Kidney (tissue), 14 donors: ENCODE data around the gene RNF4. TPM values are rescaled to one million over a fixed set of nuclear protein-coding genes. Genes with fewer than 3 reads are reported as not detected.
A peak's percentile ranks its signal among the peaks of the same experiment; 100 is the strongest.
"Not testable (repeated sequence)": the region's sequence is repeated elsewhere in the genome, so short reads cannot be mapped to it uniquely, and the experiment has no call there.

Experiments
- DNase-seq, 5 donors: peaks; one replicate each; pipeline ENCODE4 v3.0.0-alpha.2; 2013 to 2020
- FAIRE-seq: peaks from 2 replicates; lab custom pipeline; 2012; peaks lifted over from hg19 to GRCh38; lab: Jason Lieb, UNC
- H3K27ac ChIP-seq, 2 donors: one replicate each; pipeline ENCODE4 v1.7.0; 2013; ENCODE audit warnings: low read depth in 2 of 2, low read length in 2 of 2, inconsistent platforms in 1 of 2
- H3K27me3 ChIP-seq: one replicate; pipeline ENCODE4 v1.7.1; 2013; ENCODE audit warnings: low read length, inconsistent platforms; ENCODE audit not compliant: control insufficient read depth, insufficient read depth
- H3K36me3 ChIP-seq, 3 donors: one replicate each; pipeline versions ENCODE4 v1.7.0 to v1.7.1; 2013; ENCODE audit warnings: low read length in 3 of 3, control low read depth in 1 of 3, inconsistent platforms in 1 of 3; ENCODE audit not compliant: insufficient read depth in 3 of 3, control insufficient read depth in 2 of 3
- H3K4me1 ChIP-seq, 3 donors: one replicate each; pipeline versions ENCODE4 v1.7.0 to v1.7.1; 2013; ENCODE audit warnings: low read length in 3 of 3, inconsistent platforms in 1 of 3, low read depth in 1 of 3; ENCODE audit not compliant: control insufficient read depth in 2 of 3, insufficient read depth in 2 of 3
- H3K4me3 ChIP-seq, 3 donors: one replicate each; pipeline versions ENCODE4 v1.7.0 to v1.8.1; 2013; ENCODE audit warnings: low read length in 3 of 3, control low read depth in 1 of 3, inconsistent platforms in 1 of 3
- H3K9ac ChIP-seq, 3 donors: one replicate each; pipeline versions ENCODE4 v1.7.0 to v1.7.1; 2013; ENCODE audit warnings: low read length in 3 of 3, control low read depth in 1 of 3, inconsistent platforms in 1 of 3
- H3K9me3 ChIP-seq, 3 donors: one replicate each; pipeline versions ENCODE4 v1.7.0 to v1.7.1; 2013; ENCODE audit warnings: low read length in 3 of 3, control low read depth in 1 of 3, inconsistent platforms in 1 of 3; ENCODE audit not compliant: control insufficient read depth in 2 of 3, insufficient read depth in 1 of 3
- CTCF ChIP-seq: IDR thresholded peaks from 3 replicates; pipeline ENCODE4 v1.5.1; 2012; ENCODE audit warnings: mild to moderate bottlenecking, moderate library complexity, borderline replicate concordance; ENCODE audit not compliant: insufficient read depth; ENCODE audit errors: extremely low read depth
- intact Hi-C: fragments of 100-400 bp; cut with DNase I; formaldehyde crosslinking; loops from one replicate; pipeline ENCODE4 v1.11.1; 2022
- polyA plus RNA-seq: library from polyadenylated mRNA; stranded (reverse); fragments of 350-450 nt; fragmentation: Illumina TruSeq; extraction: RNeasy Lipid Tissue Mini Kit (QIAGEN cat#74804); gene quantifications from one replicate; pipeline ENCODE4 v1.2.3, GENCODE V29; 2014; ENCODE audit warnings: low read depth, low replicate concordance; ENCODE audit not compliant: insufficient read depth
- total RNA-seq: library from RNA; stranded (reverse); fragmentation: NEBNext Ultra II Directional; extraction: Animal tissue kit (Norgen Biotek cat#: 25700); gene quantifications from one replicate; pipeline ENCODE4 v1.2.1, GENCODE V29; 2021
- donor health status: control.
- donor health status: control.
- donor health status: control.
- donor health status: control.
- donor health status: control.
- donor health status: DM: yes; HTN: yes; CAD: no.
- donor health status: Normal renal cell carcinoma (clear cell type).

The RNF4 gene
- total and polyA plus RNA-seq, 2 donors from 2014 or later = 24.2 to 61.5 TPM

GRCh38 chr4:2537011-2537830, 68.3 kb downstream of the RNF4 start:
- TF ChIP-seq CTCF = no peak
- H3K4me3 ChIP-seq = peak overlapping the region; percentile 47 to 79 (median 76)
- peak; percentile 51 to 88 (median 73) for DNase-seq
- peaks cover 0 to 8% (median 3%) of the 10 kb centered on the region in 3 donors for H3K4me1 ChIP-seq
- intact Hi-C loops = no loop called here
- H3K27me3 ChIP-seq = no peaks in the 10 kb centered on the region
- no peak for FAIRE-seq
- H3K27ac ChIP-seq = peak overlapping the region; percentile 85 to 88
- H3K36me3 ChIP-seq = no peaks in the 10 kb centered on the region
- peak overlapping the region; percentile 48 to 82 (median 77) for H3K9ac ChIP-seq
- H3K9me3 ChIP-seq = no peaks in the 10 kb centered on the region

- H3K9me3 ChIP-seq, FAIRE-seq, H3K4me1 ChIP-seq, DNase-seq, intact Hi-C loops, H3K27ac ChIP-seq, H3K4me3 ChIP-seq, H3K36me3 ChIP-seq, H3K27me3 ChIP-seq, H3K9ac ChIP-seq: not testable (repeated sequence)
Observed at GRCh38 chr4:2543580-2544191, 74.8 kb downstream of the RNF4 start.

- intact Hi-C loops = no loop called here
- H3K4me1 ChIP-seq = peaks cover 0 to 4% (median 2%) of the 10 kb centered on the region in 3 donors
- no peaks in the 10 kb centered on the region for H3K36me3 ChIP-seq
- FAIRE-seq (no peak), DNase-seq (no peak)
- no peaks in the 10 kb centered on the region for H3K9me3 ChIP-seq
- no peak for TF ChIP-seq CTCF
- no peak overlapping the region for H3K27ac ChIP-seq
- H3K27me3 ChIP-seq = no peaks in the 10 kb centered on the region
- no peak overlapping the region for H3K9ac ChIP-seq
- H3K4me3 ChIP-seq = no peak overlapping the region
Observed at GRCh38 chr4:2545321-2546013, 76.6 kb downstream of the RNF4 start.

GRCh38 chr4:2546286-2546823, 77.4 kb downstream of the RNF4 start:
- Histone ChIP-seq H3K36me3 (no peaks in the 10 kb centered on the region), H3K4me1 (peaks cover 0 to 4% (median 2%) of the 10 kb centered on the region in 3 donors), H3K9me3 (no peaks in the 10 kb centered on the region), H3K4me3 (no peak overlapping the region), H3K9ac (no peak overlapping the region), H3K27me3 (no peaks in the 10 kb centered on the region), H3K27ac (no peak overlapping the region)
- DNase-seq = no peak
- intact Hi-C loops = no loop called here
- no peak for TF ChIP-seq CTCF
- FAIRE-seq = no peak

- H3K27ac ChIP-seq, DNase-seq, H3K27me3 ChIP-seq, FAIRE-seq, H3K9ac ChIP-seq, H3K9me3 ChIP-seq, H3K4me1 ChIP-seq, intact Hi-C loops, H3K4me3 ChIP-seq, H3K36me3 ChIP-seq: not testable (repeated sequence)
Observed at GRCh38 chr4:2546961-2547691, 78.2 kb downstream of the RNF4 start.
